ENCODE data around the gene CX3CR1.

GRCh38 chr3:39288300-39288808, 8.5 kb upstream of the CX3CR1 start:
- TF ChIP-seq POLR2AphosphoS5 (IDR thresholded peaks at IDR 0.05) (no peak), CTCF (IDR thresholded peaks at IDR 0.05) (peak; percentile 72 to 88 (median 81))
